Erythroblast (primary cell): Measurements from ENCODE around the gene MYOD1.

Experiments used
- GATA1 ChIP-seq: IDR thresholded peaks from 2 replicates; pipeline ENCODE4 v1.6.1; 2011; ENCODE audit warnings: low read depth, mild to moderate bottlenecking, control low read depth, low read length, moderate library complexity
- POLR2A ChIP-seq: IDR thresholded peaks from 2 replicates; pipeline ENCODE4 v1.6.1; 2011; ENCODE audit warnings: mild to moderate bottlenecking, low read length

- no peak for TF ChIP-seq POLR2A
- no peak for TF ChIP-seq GATA1
These were observed 7.5 kb upstream of the MYOD1 start for GRCh38 chr11:17711836-17712235.
